OCI-LY1 (cell line): ENCODE results near the gene RNF103.

Experiments used
- EZH2 ChIP-seq: fragments of 200-600 bp; sonication (generic), shearing (Covaris generic); IDR thresholded peaks from 2 replicates; pipeline ENCODE4 v1.8.0; 2017; ENCODE audit warnings: borderline replicate concordance, mixed run types, mild to moderate bottlenecking, antibody characterized with exemption, low read length, moderate library complexity, mixed read lengths
- TF ChIP-seq, protein P1 (sequence below): fragments of 200-600 bp; sonication (generic), shearing (Covaris generic); IDR thresholded peaks from 2 replicates; pipeline ENCODE4 v1.5.1; 2017; ENCODE audit warnings: mild to moderate bottlenecking, antibody characterized with exemption, low read length, moderate library complexity, mixed read lengths

DNA sequence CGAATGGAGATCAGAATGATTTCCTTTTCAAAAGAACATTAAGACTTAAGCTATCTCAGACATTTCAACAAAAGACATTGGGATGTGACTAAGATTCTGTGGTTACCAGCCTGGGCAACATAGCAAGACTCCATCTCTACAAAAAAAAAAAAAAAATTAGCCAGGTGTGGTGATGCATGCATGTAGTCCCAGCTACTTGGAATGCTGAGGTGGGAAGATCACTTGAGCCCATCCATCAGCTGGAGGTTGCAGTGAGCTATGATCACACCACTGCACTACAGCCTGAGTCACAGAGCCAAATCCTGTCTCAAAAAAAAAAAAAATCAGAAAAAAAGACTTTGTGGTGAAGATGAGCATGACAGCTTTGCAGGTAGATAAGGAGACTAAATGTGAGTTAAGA is 12.8 kb downstream of the RNF103 start:
- TF ChIP-seq, protein P1, sequence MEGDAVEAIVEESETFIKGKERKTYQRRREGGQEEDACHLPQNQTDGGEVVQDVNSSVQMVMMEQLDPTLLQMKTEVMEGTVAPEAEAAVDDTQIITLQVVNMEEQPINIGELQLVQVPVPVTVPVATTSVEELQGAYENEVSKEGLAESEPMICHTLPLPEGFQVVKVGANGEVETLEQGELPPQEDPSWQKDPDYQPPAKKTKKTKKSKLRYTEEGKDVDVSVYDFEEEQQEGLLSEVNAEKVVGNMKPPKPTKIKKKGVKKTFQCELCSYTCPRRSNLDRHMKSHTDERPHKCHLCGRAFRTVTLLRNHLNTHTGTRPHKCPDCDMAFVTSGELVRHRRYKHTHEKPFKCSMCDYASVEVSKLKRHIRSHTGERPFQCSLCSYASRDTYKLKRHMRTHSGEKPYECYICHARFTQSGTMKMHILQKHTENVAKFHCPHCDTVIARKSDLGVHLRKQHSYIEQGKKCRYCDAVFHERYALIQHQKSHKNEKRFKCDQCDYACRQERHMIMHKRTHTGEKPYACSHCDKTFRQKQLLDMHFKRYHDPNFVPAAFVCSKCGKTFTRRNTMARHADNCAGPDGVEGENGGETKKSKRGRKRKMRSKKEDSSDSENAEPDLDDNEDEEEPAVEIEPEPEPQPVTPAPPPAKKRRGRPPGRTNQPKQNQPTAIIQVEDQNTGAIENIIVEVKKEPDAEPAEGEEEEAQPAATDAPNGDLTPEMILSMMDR = no peak
- no peak for TF ChIP-seq EZH2
